Lower leg skin (tissue), 3 donors: ENCODE results near the gene ST8SIA6.
"Not testable (repeated sequence)": the region's sequence is repeated elsewhere in the genome, so short reads cannot be mapped to it uniquely, and the experiment has no call there.

Experiments
- POLR2A ChIP-seq, 2 donors: fragments of 450-650 bp; IDR thresholded peaks; one replicate each; pipeline ENCODE4 v1.6.1; 2016 to 2017; ENCODE audit warnings: antibody characterized with exemption in 2 of 2, mild to moderate bottlenecking in 1 of 2, moderate library complexity in 1 of 2
- TF ChIP-seq, protein P1 (sequence below), 3 donors: fragments of 450-650 bp; IDR thresholded peaks; one replicate each; pipeline ENCODE4 v1.5.1; 2016; ENCODE audit warnings: antibody characterized with exemption in 3 of 3, mild to moderate bottlenecking in 3 of 3, moderate library complexity in 2 of 3

DNA sequence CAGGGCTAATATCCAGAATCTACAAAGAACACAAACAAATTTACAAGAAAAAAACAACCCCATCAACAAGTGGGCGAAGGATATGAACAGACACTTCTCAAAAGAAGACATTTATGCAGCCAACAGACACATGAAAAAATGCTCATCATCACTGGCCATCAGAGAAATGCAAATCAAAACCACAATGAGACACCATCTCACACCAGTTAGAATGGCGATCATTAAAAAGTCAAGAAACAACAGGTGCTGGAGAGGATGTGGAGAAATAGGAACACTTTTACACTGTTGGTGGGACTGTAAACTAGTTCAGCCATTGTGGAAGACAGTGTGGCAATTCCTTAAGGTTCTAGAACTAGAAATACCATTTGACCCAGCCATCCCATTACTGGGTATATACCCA lies 52.4 kb downstream of the ST8SIA6 start:
- TF ChIP-seq, protein P1, sequence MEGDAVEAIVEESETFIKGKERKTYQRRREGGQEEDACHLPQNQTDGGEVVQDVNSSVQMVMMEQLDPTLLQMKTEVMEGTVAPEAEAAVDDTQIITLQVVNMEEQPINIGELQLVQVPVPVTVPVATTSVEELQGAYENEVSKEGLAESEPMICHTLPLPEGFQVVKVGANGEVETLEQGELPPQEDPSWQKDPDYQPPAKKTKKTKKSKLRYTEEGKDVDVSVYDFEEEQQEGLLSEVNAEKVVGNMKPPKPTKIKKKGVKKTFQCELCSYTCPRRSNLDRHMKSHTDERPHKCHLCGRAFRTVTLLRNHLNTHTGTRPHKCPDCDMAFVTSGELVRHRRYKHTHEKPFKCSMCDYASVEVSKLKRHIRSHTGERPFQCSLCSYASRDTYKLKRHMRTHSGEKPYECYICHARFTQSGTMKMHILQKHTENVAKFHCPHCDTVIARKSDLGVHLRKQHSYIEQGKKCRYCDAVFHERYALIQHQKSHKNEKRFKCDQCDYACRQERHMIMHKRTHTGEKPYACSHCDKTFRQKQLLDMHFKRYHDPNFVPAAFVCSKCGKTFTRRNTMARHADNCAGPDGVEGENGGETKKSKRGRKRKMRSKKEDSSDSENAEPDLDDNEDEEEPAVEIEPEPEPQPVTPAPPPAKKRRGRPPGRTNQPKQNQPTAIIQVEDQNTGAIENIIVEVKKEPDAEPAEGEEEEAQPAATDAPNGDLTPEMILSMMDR (IDR thresholded peaks at IDR 0.05): not testable (repeated sequence)
- not testable (repeated sequence) for TF ChIP-seq POLR2A (IDR thresholded peaks at IDR 0.05)
